ENCODE results near the gene SPTBN5.

Gene SPTBN5

GRCh38 chr15:41887161-41887560, 6.7 kb downstream of the SPTBN5 start:
- H3K4me3 ChIP-seq (replicated peaks; ENCODE audit: low read depth, low read length): no peak overlapping the region
- no peak for DNase-seq (ENCODE audit: low read depth)
- TF ChIP-seq, protein P1, sequence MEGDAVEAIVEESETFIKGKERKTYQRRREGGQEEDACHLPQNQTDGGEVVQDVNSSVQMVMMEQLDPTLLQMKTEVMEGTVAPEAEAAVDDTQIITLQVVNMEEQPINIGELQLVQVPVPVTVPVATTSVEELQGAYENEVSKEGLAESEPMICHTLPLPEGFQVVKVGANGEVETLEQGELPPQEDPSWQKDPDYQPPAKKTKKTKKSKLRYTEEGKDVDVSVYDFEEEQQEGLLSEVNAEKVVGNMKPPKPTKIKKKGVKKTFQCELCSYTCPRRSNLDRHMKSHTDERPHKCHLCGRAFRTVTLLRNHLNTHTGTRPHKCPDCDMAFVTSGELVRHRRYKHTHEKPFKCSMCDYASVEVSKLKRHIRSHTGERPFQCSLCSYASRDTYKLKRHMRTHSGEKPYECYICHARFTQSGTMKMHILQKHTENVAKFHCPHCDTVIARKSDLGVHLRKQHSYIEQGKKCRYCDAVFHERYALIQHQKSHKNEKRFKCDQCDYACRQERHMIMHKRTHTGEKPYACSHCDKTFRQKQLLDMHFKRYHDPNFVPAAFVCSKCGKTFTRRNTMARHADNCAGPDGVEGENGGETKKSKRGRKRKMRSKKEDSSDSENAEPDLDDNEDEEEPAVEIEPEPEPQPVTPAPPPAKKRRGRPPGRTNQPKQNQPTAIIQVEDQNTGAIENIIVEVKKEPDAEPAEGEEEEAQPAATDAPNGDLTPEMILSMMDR (IDR thresholded peaks at IDR 0.05; ENCODE audit: low read length, missing control alignments): no peak

DNA sequence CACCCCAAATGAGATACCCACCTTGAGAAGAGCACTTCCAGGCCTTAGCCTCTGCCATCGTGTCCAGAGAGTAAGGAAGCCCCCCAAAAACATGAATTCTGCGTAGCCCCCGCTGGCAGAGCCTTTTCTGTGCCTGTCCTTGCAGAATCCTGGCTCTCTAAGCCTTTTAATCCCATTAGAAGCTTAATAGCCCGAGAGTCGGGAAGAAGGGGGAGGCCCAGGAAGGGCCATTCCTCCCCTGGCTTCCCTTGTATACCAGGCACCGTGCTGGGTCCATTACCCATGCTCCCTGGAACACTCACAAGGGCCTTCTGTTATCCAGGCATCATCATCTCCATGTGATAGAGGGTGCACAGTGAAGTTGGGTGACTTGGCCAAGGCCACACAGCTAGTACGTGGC, 7.1 kb downstream of the SPTBN5 start:
- H3K4me3 ChIP-seq (replicated peaks; ENCODE audit: low read depth, low read length): no peak overlapping the region
- TF ChIP-seq, protein P1 (IDR thresholded peaks at IDR 0.05; ENCODE audit: low read length, missing control alignments): no peak
- no peak for DNase-seq (ENCODE audit: low read depth)

- no peak overlapping the region for H3K4me3 ChIP-seq (replicated peaks; ENCODE audit: low read depth, low read length)
- DNase-seq (ENCODE audit: low read depth): no peak
- TF ChIP-seq, protein P1 (IDR thresholded peaks at IDR 0.05; ENCODE audit: low read length, missing control alignments): no peak
Measured at GRCh38 chr15:41885841-41886240, 8.0 kb downstream of the SPTBN5 start.

- TF ChIP-seq, protein P1 (IDR thresholded peaks at IDR 0.05; ENCODE audit: low read length, missing control alignments): no peak
- DNase-seq (ENCODE audit: low read depth): no peak
- no peak overlapping the region for H3K4me3 ChIP-seq (replicated peaks; ENCODE audit: low read depth, low read length)
Measured at GRCh38 chr15:41885321-41885720, 8.5 kb downstream of the SPTBN5 start.

DNA sequence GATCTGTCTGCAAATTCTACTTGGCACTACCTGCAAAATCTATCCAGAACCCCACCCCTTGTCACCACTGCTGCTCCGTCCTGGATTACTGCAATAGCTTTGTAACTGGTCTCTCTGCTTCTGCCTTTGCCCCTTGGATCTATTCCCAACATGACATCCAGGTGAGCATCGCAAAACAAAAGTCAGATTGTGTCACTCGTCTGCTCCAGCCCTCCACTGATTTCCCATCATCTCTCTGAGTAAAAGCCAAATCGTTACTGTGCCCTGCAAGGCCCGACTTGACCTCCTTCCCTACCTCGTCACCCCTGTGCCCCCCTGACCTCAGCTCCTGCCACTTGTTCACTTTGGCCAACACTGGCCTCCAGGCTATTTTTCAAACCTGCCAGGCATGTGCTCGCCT, 9.4 kb downstream of the SPTBN5 start:
- no peak for DNase-seq (ENCODE audit: low read depth)
- TF ChIP-seq, protein P1 (IDR thresholded peaks at IDR 0.05; ENCODE audit: low read length, missing control alignments): no peak
- no peak overlapping the region for H3K4me3 ChIP-seq (replicated peaks; ENCODE audit: low read depth, low read length)

DNA sequence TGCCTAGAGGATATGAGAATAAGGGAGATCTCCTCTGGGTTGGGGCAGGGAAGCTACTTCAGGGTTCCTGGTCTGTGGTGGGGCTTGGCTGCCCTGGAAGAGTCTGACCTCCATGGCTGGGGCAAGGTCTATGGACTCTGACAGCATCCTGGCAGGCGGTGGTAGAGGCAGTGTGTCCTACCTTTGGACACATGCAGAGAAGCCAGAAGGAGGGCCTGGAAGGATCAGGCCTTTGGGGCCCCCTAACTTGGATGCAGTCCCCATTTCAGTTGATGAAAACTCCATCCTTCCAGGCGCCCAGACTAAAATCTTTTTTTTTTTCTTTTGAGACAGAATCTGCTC, 10.4 kb downstream of the SPTBN5 start:
- H3K4me3 ChIP-seq (replicated peaks; ENCODE audit: low read depth, low read length): no peak overlapping the region
- TF ChIP-seq, protein P1 (IDR thresholded peaks at IDR 0.05; ENCODE audit: low read length, missing control alignments): no peak
- DNase-seq (ENCODE audit: low read depth): no peak

- no peak overlapping the region for H3K4me3 ChIP-seq (replicated peaks; ENCODE audit: low read depth, low read length)
- DNase-seq (ENCODE audit: low read depth): no peak
- TF ChIP-seq, protein P1 (IDR thresholded peaks at IDR 0.05; ENCODE audit: low read length, missing control alignments): no peak
Measured at GRCh38 chr15:41882689-41883483, 11.0 kb downstream of the SPTBN5 start.

Measured in fibroblast of pulmonary artery (primary cell).